Measurements from ENCODE around the gene GPC5.

GPC5 gene

GRCh38 chr13:91904005-91904404, 505.6 kb downstream of the GPC5 start:
- DNase-seq = no peak

GRCh38 chr13:91904597-91904996, 506.2 kb downstream of the GPC5 start:
- DNase-seq = no peak

GRCh38 chr13:91907398-91907797, 509.0 kb downstream of the GPC5 start:
- DNase-seq = no peak

- no peak for DNase-seq
Measured at GRCh38 chr13:91909617-91910016, 511.2 kb downstream of the GPC5 start.

- no peak for DNase-seq
Measured at GRCh38 chr13:91922969-91923592, 524.7 kb downstream of the GPC5 start.

- DNase-seq = no peak
Measured at GRCh38 chr13:91930687-91931086, 532.3 kb downstream of the GPC5 start.

GRCh38 chr13:91934354-91934753, 535.9 kb downstream of the GPC5 start:
- no peak for DNase-seq

- peak in 1 of 2 experiments; percentile 30 for DNase-seq
Measured at GRCh38 chr13:91946498-91947070, 548.2 kb downstream of the GPC5 start.

GRCh38 chr13:91948736-91949135, 550.3 kb downstream of the GPC5 start:
- no peak for DNase-seq

- DNase-seq = no peak
Measured at GRCh38 chr13:91950803-91951202, 552.4 kb downstream of the GPC5 start.

- no peak for DNase-seq
Measured at GRCh38 chr13:91955546-91956355, 557.3 kb downstream of the GPC5 start.

- DNase-seq = no peak
Measured at GRCh38 chr13:91960947-91961346, 562.5 kb downstream of the GPC5 start.

GRCh38 chr13:91962946-91963345, 564.5 kb downstream of the GPC5 start:
- no peak for DNase-seq

- DNase-seq = no peak
Measured at GRCh38 chr13:91965511-91965910, 567.1 kb downstream of the GPC5 start.

- no peak for DNase-seq
Measured at GRCh38 chr13:91978571-91978970, 580.1 kb downstream of the GPC5 start.

GRCh38 chr13:91986761-91987483, 588.5 kb downstream of the GPC5 start:
- DNase-seq = no peak

- no peak for DNase-seq
Measured at GRCh38 chr13:91988331-91988730, 589.9 kb downstream of the GPC5 start.

GRCh38 chr13:92012787-92013186, 614.4 kb downstream of the GPC5 start:
- DNase-seq = no peak

- no peak for DNase-seq
Measured at GRCh38 chr13:92017737-92018136, 619.3 kb downstream of the GPC5 start.

- no peak for DNase-seq
Measured at GRCh38 chr13:92028695-92029094, 630.3 kb downstream of the GPC5 start.

- no peak for DNase-seq
Measured at GRCh38 chr13:92029641-92030040, 631.2 kb downstream of the GPC5 start.

GRCh38 chr13:92038905-92039304, 640.5 kb downstream of the GPC5 start:
- DNase-seq = no peak

GRCh38 chr13:92042522-92042921, 644.1 kb downstream of the GPC5 start:
- no peak for DNase-seq

- no peak for DNase-seq
Measured at GRCh38 chr13:92044351-92044750, 645.9 kb downstream of the GPC5 start.

Data from SW 1271 (cell line).